GM19463 (cell line): ENCODE data around the gene EXO5.
"Not testable (repeated sequence)": the region's sequence is repeated elsewhere in the genome, so short reads cannot be mapped to it uniquely, and the experiment has no call there.

Source experiments
- ATAC-seq: cut with Tn5 transposase; IDR thresholded peaks from one replicate; pipeline ENCODE4 v1.9.1; 2021; ENCODE audit warnings: mild to moderate bottlenecking, moderate library complexity; ENCODE audit not compliant: unreplicated experiment

EXO5 gene

GRCh38 chr1:40546957-40547356, 38.4 kb downstream of the EXO5 start:
- ATAC-seq = no peak

- no peak for ATAC-seq
Observed at GRCh38 chr1:40553017-40553416, 44.5 kb downstream of the EXO5 start.

GRCh38 chr1:40554807-40555206, 46.2 kb downstream of the EXO5 start:
- not testable (repeated sequence) for ATAC-seq

GRCh38 chr1:40556121-40556520, 47.6 kb downstream of the EXO5 start:
- no peak for ATAC-seq

- not testable (repeated sequence) for ATAC-seq
Observed at GRCh38 chr1:40558241-40558640, 49.7 kb downstream of the EXO5 start.

- no peak for ATAC-seq
Observed at GRCh38 chr1:40562185-40562584, 53.6 kb downstream of the EXO5 start.

GRCh38 chr1:40563266-40563665, 54.7 kb downstream of the EXO5 start:
- no peak for ATAC-seq

GRCh38 chr1:40564506-40564905, 55.9 kb downstream of the EXO5 start:
- no peak for ATAC-seq

GRCh38 chr1:40564913-40565312, 56.3 kb downstream of the EXO5 start:
- ATAC-seq = no peak
